Activated CD8-positive, alpha-beta memory T cell treated with anti-CD3 and anti-CD28 coated beads, Interleukin-2, amount 50 U/mL, for 24 hours (primary cell): ENCODE measurements around the gene RBM34.
"Not testable (repeated sequence)": the region's sequence is repeated elsewhere in the genome, so short reads cannot be mapped to it uniquely, and the experiment has no call there.

ENCODE experiments used
- DNase-seq: peaks from one replicate; pipeline ENCODE4 v3.0.0-alpha.2; 2020; ENCODE audit errors: extremely low read depth

RBM34 gene

DNA sequence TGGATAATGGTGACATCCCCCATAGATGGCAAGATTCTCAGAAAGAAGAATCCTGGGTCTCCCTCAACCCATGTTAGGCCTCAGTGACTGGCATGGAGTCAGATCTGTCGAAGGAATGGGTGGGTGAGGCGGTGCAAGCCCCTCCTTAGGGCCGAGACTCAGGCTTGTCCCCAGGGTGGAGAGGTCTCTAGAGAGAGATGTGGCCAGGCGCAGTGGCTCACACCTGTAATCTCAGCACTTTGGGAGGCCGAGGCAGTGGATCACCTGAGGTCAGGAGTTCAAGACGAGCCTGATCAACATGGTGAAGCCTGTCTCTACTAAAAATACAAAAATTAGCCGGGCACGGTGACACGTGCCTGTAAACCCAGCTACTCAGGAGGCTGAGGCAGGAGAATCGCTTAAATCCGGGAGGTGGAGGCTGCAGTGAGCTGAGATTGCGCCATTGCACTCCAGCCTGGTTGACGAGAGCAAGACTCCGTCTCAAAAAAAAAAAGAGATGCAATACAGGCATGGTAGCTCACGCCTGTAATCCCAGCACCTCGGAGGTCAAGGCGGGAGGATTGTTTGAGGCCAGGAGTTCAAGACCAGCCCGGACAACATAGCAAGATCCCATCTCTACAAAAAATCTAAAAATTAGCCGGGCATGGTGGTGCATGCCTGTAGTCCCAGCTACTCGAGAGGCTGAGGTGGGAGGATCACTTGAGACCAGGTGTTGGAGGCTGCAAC, 69.6 kb downstream of the RBM34 start:
- DNase-seq: not testable (repeated sequence)

DNA sequence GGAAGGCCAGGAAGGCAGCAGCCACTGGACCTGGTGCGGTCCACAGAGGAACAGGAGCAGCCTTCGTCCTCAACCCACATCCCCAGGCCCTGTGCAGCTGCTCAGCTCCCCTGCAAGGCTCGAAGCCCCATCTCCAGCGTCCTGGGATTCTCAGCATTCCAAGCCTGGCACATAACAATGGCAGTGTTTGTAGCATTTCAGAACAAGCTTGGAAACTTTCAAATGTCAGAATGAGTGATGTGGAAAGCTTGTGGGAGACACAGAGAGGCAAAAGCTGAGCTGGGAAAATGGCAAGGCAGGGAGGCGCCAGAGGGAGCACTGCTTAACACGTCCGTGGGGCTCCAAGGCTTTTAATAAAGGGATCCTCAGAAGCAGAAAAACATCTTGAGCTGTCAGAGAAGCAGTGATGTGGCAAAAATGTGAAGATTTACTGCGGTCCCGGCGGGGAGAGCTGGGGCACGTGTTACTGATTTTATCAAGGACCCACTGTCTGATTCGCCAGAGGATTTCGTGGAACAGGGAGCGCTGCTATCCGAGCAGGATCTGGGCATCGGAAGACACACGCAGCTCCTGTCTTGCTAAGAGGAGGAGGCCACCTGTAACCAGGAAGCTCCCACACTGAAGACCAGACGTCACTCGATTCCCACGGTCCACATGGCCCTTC, 70.5 kb downstream of the RBM34 start:
- DNase-seq: no peak

DNA sequence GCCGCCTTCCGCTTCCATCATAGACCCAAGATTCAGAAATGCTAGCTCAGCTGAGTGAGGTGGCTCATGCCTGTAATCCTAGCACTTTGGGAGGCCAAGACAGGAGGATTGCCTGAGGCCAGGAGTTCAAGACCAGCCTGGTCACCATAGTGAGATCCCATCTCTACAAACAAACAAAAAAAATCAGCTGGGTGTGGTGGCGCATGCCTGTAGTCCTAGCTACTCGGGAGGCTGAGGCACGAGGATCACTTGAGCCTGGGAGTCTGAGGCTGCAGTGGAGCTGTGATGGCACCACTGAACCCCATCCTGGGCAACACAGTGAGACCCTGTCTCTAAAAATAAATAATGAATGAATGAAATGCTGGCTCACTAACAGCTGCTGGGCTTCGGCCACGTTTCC, 72.1 kb downstream of the RBM34 start:
- no peak for DNase-seq

DNA sequence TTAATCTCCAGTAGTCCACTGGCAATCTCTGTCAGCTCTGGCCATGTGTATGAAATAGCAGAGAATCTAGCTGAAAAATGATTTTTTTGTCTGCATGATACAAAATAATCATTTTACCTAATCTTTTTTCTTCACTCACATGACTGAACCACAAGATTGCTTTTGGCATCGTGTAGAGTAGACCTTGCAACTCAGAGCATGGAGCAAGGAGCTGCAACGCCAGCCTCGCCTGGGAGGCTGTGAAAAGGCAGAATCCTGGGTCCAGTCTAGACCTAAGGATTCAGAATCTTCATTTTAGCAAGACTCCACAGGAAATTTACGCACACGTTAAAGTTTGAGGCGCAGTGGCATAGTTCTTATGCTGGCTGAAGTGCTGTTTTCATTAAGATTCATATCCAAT, 72.6 kb downstream of the RBM34 start:
- DNase-seq: no peak

DNA sequence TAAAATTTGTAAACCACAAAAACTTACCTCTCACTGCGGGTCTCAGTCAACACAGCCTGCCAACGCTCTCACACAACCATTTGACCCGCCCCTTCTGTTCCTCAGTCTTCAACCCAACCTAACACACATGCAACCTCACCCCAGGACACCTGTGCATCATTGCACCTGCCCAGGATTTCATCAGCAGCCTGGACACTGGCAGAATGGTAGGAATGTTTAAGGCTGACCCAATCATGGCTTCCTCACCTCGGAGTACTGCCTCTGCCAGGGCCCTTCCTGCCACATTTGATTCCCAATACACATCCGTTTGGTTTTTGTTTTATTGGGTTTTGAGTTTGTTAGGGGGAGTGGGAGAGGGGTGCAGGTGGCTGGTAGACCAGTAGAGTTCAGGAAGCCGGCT, 73.1 kb downstream of the RBM34 start:
- no peak for DNase-seq

GRCh38 chr1:235085411-235086117, 75.5 kb downstream of the RBM34 start:
- not testable (repeated sequence) for DNase-seq
